ENCODE measurements around the gene MAML2.

DNA sequence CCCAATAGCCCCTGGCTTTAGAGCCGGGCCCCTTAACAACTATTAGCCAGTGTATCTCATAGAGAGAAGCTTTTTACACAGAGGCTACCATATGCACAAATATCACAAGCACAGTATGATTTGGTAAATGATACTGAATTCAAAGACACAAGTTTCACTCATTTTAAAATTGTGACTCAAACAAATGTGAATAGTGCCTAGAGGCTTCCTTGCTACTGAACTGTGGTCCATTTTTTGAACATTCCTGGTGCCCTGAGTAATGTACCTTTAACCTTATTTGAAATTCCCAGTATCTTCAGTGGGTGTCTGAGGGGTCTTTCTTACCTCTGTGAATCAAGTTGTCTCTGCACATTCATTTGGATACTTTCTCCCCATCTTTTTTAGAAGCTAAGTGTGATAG is 156.2 kb downstream of the MAML2 start:
- TF ChIP-seq, protein P1, sequence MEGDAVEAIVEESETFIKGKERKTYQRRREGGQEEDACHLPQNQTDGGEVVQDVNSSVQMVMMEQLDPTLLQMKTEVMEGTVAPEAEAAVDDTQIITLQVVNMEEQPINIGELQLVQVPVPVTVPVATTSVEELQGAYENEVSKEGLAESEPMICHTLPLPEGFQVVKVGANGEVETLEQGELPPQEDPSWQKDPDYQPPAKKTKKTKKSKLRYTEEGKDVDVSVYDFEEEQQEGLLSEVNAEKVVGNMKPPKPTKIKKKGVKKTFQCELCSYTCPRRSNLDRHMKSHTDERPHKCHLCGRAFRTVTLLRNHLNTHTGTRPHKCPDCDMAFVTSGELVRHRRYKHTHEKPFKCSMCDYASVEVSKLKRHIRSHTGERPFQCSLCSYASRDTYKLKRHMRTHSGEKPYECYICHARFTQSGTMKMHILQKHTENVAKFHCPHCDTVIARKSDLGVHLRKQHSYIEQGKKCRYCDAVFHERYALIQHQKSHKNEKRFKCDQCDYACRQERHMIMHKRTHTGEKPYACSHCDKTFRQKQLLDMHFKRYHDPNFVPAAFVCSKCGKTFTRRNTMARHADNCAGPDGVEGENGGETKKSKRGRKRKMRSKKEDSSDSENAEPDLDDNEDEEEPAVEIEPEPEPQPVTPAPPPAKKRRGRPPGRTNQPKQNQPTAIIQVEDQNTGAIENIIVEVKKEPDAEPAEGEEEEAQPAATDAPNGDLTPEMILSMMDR (IDR thresholded peaks at IDR 0.05), result no peak
- TF ChIP-seq POLR2AphosphoS5 (IDR thresholded peaks at IDR 0.05; ENCODE audit: low read depth, low read length), result no peak
- TF ChIP-seq TCF7L2 (IDR thresholded peaks at IDR 0.05; ENCODE audit: low read depth, low read length), result no peak

Data from Panc1 (cell line).